HG02970 (cell line): ENCODE results near the gene MYO1E.

Source experiments
- ATAC-seq: cut with Tn5 transposase; IDR thresholded peaks from one replicate; pipeline ENCODE4 v1.9.1; 2021; ENCODE audit warnings: mild to moderate bottlenecking, moderate library complexity, moderate number of reproducible peaks; ENCODE audit not compliant: unreplicated experiment, low FRiP score

The MYO1E gene

DNA sequence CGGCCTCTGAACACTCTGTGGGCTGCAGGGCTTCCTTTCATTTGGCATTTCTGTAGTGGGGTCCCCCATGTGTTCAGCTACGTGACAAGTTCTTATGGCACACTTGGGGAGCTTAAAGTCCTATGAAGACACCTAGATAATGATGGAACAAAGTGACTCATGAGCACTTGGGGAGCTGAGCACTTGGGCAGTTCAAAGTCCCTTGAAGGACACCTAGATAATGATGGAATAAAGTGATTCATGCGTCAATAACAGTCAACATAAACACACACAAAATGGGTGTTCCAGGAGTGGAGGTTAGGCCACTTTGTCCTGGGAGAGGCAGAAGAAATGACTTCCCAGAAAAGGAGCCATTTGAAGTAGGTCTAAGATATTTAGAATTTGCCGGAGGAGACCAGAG, 99.4 kb downstream of the MYO1E start:
- ATAC-seq = no peak

DNA sequence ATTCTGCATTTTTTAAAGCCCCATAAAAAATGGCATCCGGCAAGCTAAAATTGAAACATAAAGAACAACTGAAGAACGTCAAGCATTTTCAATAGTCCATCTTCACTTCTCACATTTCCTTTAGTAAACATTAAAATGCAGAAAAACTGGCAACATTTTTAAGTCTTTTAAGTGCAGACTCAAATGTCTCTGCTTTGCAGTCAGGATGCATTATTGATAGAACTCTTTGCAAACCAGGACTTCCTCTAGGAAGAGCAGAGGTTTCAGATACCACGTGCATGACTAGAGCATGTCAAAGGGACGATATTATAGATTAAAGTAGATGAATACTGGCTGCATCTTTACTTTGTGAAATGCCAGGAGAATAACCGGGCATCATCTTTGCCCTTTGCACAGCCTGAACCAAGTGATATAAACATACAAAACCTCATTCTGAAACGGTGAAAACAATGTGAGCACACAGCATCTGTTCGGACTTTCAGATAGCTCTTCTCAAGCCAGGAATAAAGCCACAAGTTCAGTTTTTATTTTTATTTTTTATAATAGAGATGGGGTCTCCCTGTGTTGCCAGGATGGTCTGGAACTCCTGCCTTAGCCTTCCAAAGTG, 101.0 kb downstream of the MYO1E start:
- ATAC-seq = no peak

- ATAC-seq = no peak
These were observed 103.7 kb downstream of the MYO1E start for GRCh38 chr15:59268852-59269407.

GRCh38 chr15:59268168-59268851, 104.4 kb downstream of the MYO1E start:
- no peak for ATAC-seq

GRCh38 chr15:59266028-59266427, 106.6 kb downstream of the MYO1E start:
- ATAC-seq = no peak

DNA sequence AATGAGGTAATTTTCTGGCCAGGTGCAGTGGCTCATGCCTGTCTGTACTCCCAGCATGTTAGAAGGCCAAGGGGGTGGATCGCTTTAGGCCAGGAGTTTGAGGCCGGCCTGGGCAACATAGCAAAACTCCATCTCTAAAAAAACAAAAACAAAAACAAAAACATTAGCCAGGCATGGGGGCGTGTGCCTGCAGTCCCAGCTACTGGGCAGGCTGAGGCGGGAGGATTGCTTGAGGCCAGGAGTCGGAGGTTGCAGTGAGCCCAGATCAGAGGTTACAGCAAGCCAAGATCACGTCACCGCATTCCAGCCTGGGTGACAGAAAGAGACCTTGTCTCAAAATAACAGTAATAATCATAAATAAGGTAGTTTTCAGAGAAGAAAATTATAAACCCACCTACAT, 110.4 kb downstream of the MYO1E start:
- ATAC-seq = no peak

DNA sequence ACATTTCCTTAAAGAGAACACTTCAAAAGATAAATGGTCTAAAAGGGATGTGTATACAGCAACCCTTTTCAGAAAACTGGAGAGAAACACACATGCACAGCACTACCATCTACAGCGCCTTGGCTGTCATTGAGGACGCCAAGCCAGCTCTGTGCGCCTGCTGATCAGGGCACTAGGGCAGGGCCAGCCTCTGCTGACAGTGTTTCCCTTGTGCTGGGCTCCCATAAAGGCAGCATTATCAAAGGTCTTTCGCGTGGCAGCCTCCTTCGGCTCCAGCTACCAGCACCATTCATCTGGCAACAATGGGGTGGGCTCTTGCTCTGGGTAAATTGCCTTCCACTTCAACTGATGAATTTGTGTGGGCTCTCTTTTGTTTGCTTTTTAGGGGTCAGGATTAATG, 112.6 kb downstream of the MYO1E start:
- no peak for ATAC-seq

DNA sequence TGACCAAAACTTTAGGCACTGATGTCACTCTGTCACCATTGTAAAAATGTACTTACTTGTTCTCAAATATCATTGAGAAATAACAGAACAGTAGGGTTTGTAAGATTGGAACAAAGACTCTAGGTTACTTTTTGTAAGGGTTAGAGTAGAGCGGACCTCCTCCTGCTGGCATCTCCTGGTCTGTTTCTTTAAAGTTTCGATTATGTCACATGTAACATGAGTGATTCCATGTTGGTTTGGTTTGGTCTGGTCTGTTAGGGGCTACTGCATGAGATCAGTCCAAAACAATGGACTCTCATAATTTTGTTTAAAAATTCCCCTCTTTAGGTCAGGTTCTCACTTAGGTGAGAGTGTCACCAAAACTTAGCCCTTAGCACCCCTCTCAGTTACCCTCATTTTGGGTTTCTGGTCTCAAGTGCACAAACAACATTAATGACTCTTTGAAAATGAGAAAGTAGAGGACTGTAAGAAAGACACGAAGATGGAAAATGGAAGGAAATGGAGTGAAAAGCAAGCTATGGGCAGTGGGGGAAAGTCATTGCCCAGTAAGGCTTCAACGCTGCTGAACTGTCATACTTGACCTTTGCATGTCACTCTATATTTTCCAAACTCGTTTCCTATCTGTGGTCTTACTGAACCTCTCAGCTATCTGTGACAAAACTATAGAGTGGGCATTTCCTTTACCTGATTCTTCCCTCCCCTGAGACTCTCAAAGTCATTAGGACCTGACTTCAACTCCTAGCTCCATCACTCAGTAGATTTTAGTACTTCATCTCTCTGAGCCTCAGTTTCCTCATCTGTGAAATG, 113.3 kb downstream of the MYO1E start:
- ATAC-seq = no peak

- no peak for ATAC-seq
These were observed 114.4 kb downstream of the MYO1E start for GRCh38 chr15:59258317-59258716.

DNA sequence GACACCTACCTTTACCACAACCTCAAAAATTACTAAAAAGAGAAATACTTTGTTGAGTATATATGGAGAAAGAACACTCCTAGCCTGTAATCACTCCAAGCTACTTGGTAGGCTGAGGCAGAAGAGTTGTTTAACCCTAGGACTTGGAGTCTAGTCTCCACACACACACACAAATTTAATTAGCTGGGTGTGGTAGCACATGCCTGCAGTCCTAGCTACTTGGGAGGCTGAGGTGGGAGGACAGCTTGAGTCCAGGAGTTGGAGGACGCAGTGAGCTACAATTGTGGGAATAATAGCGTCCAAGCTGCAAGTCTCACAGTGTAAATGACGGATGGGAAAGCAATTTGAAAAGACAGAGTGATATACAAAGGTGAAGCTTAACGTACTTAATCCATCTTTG, 115.5 kb downstream of the MYO1E start:
- ATAC-seq = no peak

DNA sequence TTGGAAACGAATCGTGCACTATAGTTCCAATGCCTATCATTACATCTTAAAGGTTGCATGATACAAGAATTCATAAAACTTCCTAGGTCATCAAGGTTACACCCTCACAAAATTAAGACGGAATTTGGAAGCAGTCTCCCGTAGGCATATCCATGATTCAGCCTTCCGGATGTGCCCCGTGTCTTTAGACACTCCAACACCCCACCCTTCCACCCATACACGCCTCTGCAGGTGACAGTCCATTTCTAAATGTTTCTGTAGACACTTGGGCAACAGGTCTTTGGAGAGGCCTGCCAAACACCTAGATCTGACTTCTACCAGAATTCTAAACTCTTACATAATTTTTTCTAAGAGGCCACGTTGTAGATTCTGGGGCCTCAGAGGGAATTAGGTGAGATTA, 116.2 kb downstream of the MYO1E start:
- ATAC-seq = no peak

- no peak for ATAC-seq
These were observed 116.9 kb downstream of the MYO1E start for GRCh38 chr15:59255680-59256336.

DNA sequence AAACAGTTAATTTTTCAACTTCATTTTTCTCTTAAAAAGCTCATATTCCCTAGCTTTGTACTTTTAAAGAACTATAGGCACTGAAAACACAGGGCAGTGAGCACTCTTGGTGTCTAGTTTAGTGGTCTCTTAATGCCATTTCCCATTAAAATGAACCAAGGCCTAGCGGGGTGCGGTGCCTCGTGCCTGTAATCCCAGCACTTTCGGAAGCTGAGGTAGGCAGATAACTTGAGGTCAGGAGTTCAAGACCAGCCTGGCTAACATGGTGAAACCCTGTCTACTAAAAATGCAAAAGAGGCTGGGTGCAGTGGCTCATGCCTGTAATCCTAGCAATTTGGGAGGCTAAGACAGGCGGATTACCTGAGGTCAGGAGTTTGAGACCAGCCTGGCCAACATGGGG, 120.5 kb downstream of the MYO1E start:
- no peak for ATAC-seq

- ATAC-seq = no peak
These were observed 121.4 kb downstream of the MYO1E start for GRCh38 chr15:59251001-59251845.

GRCh38 chr15:59250249-59250648, 122.4 kb downstream of the MYO1E start:
- ATAC-seq = no peak

- ATAC-seq = no peak
These were observed 122.9 kb downstream of the MYO1E start for GRCh38 chr15:59249816-59250215.

GRCh38 chr15:59247364-59247763, 125.3 kb downstream of the MYO1E start:
- ATAC-seq = no peak

GRCh38 chr15:59245559-59245958, 127.1 kb downstream of the MYO1E start:
- no peak for ATAC-seq

GRCh38 chr15:59244337-59244736, 128.3 kb downstream of the MYO1E start:
- ATAC-seq = no peak

- no peak for ATAC-seq
These were observed 129.0 kb downstream of the MYO1E start for GRCh38 chr15:59243622-59244021.
